ENCODE results near the gene CDSN. TPM values are rescaled to one million over a fixed set of nuclear protein-coding genes. Genes with fewer than 3 reads are reported as not detected.
"Not testable (repeated sequence)": the region's sequence is repeated elsewhere in the genome, so short reads cannot be mapped to it uniquely, and the experiment has no call there.

CDSN gene
- total RNA-seq, 1 donor from 2014 or later: 37.1 TPM

- DNase-seq: no peak
Observed at GRCh38 chr6:31086788-31087440, 33.3 kb downstream of the CDSN start.

GRCh38 chr6:31083742-31084354 lies 36.4 kb downstream of the CDSN start:
- no peak for DNase-seq

- no peak for DNase-seq
Observed at GRCh38 chr6:31081872-31082271, 38.4 kb downstream of the CDSN start.

- DNase-seq: peak; percentile 56
Observed at GRCh38 chr6:31079656-31080261, 40.5 kb downstream of the CDSN start.

GRCh38 chr6:31076611-31077010 lies 43.6 kb downstream of the CDSN start:
- DNase-seq: no peak

- no peak for DNase-seq
Observed at GRCh38 chr6:31075528-31075927, 44.7 kb downstream of the CDSN start.

GRCh38 chr6:31074401-31074800 lies 45.8 kb downstream of the CDSN start:
- no peak for DNase-seq

- DNase-seq: peak; percentile 35
Observed at GRCh38 chr6:31070711-31071197, 49.5 kb downstream of the CDSN start.

- peak; percentile 45 for DNase-seq
Observed at GRCh38 chr6:31068669-31069340, 51.4 kb downstream of the CDSN start.

- DNase-seq: not testable (repeated sequence)
Observed at GRCh38 chr6:31067891-31068668, 52.2 kb downstream of the CDSN start.

- DNase-seq: not testable (repeated sequence)
Observed at GRCh38 chr6:31067028-31067427, 53.2 kb downstream of the CDSN start.

GRCh38 chr6:31065556-31065955 lies 54.7 kb downstream of the CDSN start:
- no peak for DNase-seq

Small RNA genes lying within 50 kb of the gene (small RNA-seq; reads per million reads assigned to genes)
- not detected for gene POLR2LP1 (ENCODE audit: low replicate concordance)
- not detected for gene RNU6-1133P (ENCODE audit: low replicate concordance)

Other genes starting within 250 kb of the CDSN start
- gene DDR1, start 235.9 kb downstream of the CDSN start, total RNA-seq: 59.3 TPM
- gene GTF2H4, start 212.2 kb downstream of the CDSN start, total RNA-seq: 14.3 TPM
- gene VARS2, start 206.2 kb downstream of the CDSN start, total RNA-seq: 11.8 TPM
- gene SFTA2, start 188.3 kb downstream of the CDSN start, total RNA-seq: not detected
- not detected for gene MUCL3, start 179.5 kb downstream of the CDSN start, total RNA-seq
- not detected for gene MUC21, start 136.7 kb downstream of the CDSN start, total RNA-seq
- gene MUC22, start 110.0 kb downstream of the CDSN start, total RNA-seq: not detected
- gene C6orf15, start 7.9 kb downstream of the CDSN start, total RNA-seq: 4.7 TPM
- gene PSORS1C1, start 5.6 kb downstream of the CDSN start, total RNA-seq: 5.9 TPM
- gene PSORS1C2, start 18.6 kb upstream of the CDSN start, total RNA-seq: 2.9 TPM
- 18.1 TPM for gene CCHCR1, start 37.4 kb upstream of the CDSN start, total RNA-seq
- 10.0 TPM for gene TCF19, start 38.1 kb upstream of the CDSN start, total RNA-seq
- 0.69 TPM for gene POU5F1, start 50.2 kb upstream of the CDSN start, total RNA-seq
- gene HLA-C, start 151.6 kb upstream of the CDSN start, total RNA-seq: 25.7 TPM
- gene HLA-B, start 236.7 kb upstream of the CDSN start, total RNA-seq: 155 TPM

Data from skin of body (tissue), 3 donors.